HG03354 (cell line): ENCODE results near the gene SLC25A31.

ENCODE experiments used
- ATAC-seq: cut with Tn5 transposase; IDR thresholded peaks from one replicate; pipeline ENCODE4 v1.9.1; 2021; ENCODE audit warnings: mild to moderate bottlenecking; ENCODE audit not compliant: unreplicated experiment, poor library complexity, severe bottlenecking

Gene SLC25A31

GRCh38 chr4:127775843-127776242 is 45.6 kb downstream of the SLC25A31 start:
- ATAC-seq: no peak

- no peak for ATAC-seq
These were observed 46.4 kb downstream of the SLC25A31 start for GRCh38 chr4:127776620-127777019.

GRCh38 chr4:127777487-127777886 is 47.3 kb downstream of the SLC25A31 start:
- no peak for ATAC-seq

GRCh38 chr4:127778102-127778501 is 47.9 kb downstream of the SLC25A31 start:
- ATAC-seq: no peak

DNA sequence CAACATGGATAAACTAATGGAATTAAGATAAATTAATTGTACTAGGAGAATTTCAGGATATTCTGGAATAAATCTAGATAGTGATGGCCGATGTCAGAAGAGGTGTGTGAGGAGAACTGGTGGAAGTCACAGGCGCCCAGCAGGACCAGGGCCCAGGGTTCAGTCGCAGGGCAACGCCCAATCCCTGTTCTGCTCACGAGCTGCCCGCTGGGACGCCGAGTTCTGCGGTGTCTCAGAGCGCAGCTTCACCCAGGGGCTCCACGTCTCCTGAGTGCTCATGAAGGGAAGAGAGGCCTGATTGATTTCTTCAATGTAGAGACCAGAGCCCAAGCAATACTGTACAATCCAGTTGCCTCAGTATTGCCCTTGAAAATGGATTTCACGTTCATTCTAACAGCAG is 50.4 kb downstream of the SLC25A31 start:
- ATAC-seq: no peak

DNA sequence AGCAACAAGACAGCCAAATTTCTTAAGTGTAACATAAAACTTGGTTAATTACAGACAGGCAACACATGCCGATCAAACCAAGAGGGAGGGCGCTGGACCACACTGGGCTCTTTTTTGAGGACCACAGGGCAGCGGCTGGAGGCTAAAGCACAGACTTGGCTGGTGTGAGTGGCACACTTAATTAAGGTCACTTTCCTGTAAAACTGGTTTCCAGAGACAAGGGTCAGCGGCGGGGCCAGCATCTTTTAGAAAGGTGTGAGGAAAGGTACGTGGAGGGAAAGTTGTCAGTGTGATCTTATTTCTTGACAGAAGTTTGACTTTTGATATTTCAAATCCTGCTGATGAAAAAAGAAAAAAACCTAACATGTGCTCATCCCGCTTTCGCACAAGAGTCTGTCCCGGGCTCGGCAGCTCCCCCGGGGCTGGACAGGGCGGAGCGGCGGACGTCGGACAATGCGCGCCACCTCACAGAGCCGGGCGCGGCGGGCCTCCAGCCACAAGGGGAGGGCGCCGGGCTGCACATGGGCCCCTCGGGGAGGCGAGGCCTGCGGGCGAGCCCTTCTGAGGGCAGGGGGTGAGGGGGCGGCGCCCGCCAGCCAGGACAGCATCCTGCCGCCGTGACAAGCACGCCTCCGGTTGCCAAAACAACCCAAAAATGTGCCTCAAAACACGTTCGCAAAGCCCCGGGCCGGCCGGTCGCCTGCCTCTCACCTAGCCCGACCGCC is 51.3 kb downstream of the SLC25A31 start:
- ATAC-seq: peak; percentile 49

GRCh38 chr4:127782025-127782274 is 51.8 kb downstream of the SLC25A31 start:
- ATAC-seq: peak; percentile 72

DNA sequence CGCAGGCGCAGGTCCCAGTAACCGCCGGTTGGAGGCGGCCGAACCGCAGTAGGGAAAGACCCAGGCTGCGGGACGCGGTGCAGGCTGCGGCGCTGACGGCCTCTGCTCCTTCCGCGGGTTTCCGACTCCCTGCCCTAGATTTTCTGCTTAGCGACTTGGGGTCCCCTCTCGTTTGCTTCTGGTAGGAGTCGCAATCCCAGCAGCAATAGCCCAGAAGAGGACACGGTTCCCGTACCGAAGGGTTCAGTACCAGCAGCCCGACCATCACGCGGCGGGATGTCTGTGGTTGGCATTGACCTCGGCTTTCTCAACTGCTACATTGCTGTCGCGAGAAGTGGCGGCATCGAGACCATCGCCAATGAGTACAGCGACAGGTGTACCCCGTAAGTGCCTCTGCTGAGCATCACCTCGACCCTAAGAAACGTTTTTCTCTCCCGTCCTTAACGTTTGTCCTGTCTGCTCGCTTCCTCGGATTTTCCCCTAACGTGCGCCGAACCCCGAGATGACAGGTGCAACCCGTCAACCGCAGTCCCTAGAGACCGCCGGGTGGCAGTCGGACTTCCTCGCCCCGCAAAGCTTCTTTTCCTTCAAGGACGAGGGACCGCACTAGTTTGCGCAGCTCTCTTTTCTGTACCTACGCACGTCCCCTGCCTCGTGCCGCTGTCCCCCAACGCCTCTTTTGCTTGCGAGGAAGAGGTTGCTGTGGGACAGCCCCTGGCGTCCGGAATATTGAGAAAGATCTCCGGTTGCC is 52.2 kb downstream of the SLC25A31 start, which contains the start of gene HSPA4L:
HSPA4L (plus strand) TSS at position 48 of the 751 bp plus-strand sequence; CDS start at position 277, 229 bp downstream.
- peak; percentile 45 for ATAC-seq

DNA sequence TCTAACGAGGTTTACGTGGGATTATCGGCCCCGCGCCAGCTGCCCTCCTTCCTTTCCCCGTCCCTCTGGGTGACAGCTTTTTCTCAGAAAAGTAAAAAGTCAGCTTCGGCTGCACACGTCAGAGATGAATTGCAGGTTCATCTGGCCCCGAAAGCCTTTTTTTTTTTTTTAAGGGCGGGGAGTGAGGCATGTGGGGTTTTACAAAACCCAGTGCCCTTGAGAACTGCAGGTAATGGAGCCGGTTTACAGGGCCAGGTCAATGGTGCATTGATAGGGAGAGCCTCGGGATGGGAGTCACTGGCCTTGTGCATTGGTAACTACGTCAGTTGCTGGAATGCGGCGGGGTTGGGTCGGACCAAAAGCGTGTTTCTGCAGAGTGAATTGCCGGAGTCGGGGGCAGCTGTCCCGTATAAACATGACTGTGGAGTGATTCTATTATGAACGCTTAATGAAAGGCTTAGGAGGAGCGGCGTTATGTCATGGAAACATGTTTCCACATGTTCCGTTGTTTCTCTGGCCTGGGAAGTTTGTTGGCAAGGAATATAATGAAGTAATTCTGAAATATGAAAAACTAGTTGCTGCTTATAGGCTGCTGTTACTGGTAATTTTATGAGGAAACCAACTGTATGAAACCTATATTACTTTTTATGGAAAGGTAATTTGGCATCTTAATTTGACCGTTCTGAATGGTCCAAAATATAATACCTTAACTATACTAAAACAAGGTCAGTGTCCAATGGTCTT is 53.0 kb downstream of the SLC25A31 start:
- peak; percentile 29 for ATAC-seq

- ATAC-seq: no peak
These were observed 54.0 kb downstream of the SLC25A31 start for GRCh38 chr4:127783955-127784770.

GRCh38 chr4:127788517-127788916 is 58.3 kb downstream of the SLC25A31 start:
- peak; percentile 76 for ATAC-seq

- peak; percentile 8 for ATAC-seq
These were observed 61.2 kb downstream of the SLC25A31 start for GRCh38 chr4:127791391-127791790.

DNA sequence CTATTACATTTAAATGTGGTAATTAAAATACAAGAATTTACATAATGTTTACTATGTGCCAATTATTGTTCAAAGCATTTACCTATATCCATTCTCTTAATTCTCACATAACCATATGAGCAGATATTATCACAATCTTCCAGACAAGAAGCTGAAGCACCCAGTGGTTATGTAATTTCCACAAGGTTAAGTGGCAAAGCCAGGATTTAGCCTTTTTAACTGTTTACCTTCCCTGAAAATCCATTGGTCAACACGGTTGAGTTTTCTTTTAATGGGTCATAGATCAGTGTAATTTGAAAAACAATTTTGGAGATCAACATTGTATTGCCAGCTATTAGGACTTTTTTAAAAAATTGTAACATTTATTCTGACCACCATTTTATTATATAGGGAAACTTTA is 63.3 kb downstream of the SLC25A31 start:
- no peak for ATAC-seq

- no peak for ATAC-seq
These were observed 69.5 kb downstream of the SLC25A31 start for GRCh38 chr4:127799711-127800110.

GRCh38 chr4:127809173-127809800 is 79.1 kb downstream of the SLC25A31 start:
- no peak for ATAC-seq

DNA sequence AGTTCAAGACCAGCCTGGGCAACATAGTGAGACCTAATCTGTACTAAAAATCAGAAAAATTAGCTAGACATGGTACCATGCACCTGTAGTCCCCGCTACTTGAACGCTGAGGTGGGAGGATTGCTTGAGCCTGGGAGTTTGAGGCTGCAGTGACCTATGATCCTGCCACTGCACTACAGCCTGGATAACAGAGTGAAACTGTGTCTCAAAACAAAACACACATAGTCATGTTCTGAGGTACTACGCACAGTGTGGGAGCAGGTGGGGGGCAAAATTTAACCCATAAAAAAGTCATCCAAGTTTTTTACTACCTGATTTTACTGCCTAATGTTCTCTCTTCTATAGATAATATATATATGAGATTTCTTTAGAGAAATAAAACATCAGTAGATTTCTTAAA is 80.4 kb downstream of the SLC25A31 start:
- ATAC-seq: no peak

DNA sequence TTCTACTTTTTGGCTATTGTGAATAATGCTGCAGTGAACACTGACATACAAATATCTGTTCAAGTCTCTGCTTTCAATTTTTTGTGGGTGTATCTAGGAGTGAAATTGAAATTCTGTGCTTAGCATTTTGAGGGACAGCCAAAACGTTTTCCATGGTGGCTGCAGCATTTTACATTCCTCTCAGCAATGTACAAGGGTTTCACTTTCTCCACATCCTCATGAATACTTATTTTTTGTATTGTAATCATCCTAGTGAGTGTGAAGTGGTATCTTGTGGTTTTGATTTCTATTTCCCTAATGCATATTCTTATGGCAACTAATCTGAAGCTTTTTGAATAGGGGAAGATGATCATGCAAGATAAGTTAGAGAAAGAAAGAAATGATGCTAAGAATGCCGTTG is 92.2 kb downstream of the SLC25A31 start:
- no peak for ATAC-seq
